Adipose tissue (tissue), 3 donors: ENCODE measurements around the gene CAST. TPM values are rescaled to one million over a fixed set of nuclear protein-coding genes. Genes with fewer than 3 reads are reported as not detected.

Source experiments
- H3K27ac ChIP-seq: one replicate; pipeline ENCODE4 v1.5.1; 2013; ENCODE audit warnings: low read depth, low read length
- WGBS, 3 donors: extraction: QIAGEN DNeasy Blood & Tissue Kit; methylation state at CpG; one replicate each; pipeline ENCODE4 v1.1.7; 2013; 5-methylcytosine and 5-hydroxymethylcytosine counted together
- polyA plus RNA-seq, 3 donors: library from polyadenylated mRNA; stranded (reverse); fragments of 200-250 nt; gene quantifications; one replicate each; pipeline ENCODE4 v1.2.3, GENCODE V29; 2013
- donor health status: healthy with polysubstance abuse.
- donor health status: Bipolar disorder and iron deficiency.
- donor health status: healthy.

CAST gene
- polyA plus RNA-seq, 3 donors = 45.3 to 178 (median 121) TPM

- peak overlapping the region; percentile 99 for H3K27ac ChIP-seq
- WGBS, 3 donors = 0 to 1% (median 1%) methylated on average over 55 to 60 of the region's 60 CpGs
These were observed 746 bp downstream of the CAST start for GRCh38 chr5:96662725-96663518.

DNA sequence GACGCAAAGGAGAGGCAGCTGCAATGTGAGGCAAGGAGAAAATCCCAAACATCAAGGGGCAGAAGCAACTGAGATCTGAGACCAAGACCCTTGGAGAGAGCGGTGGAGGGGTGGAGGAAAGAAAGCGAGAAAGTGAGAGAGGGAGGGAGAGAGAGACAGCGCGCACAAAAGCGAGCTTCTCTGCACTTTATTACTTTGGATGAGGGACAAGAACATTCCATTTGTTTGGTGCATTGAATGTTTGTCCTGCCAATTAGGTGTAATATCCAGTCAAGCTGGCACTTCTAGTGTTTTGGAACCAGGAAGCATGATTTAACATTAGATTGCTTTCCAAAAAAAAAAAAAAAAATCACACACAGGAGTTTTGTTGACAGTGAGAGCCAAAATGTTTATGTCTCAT lies 1.4 kb downstream of the CAST start:
- H3K27ac ChIP-seq = no peak overlapping the region
- 48 to 53% (median 48%) methylated on average over 6 of the region's 6 CpGs for WGBS, 3 donors

GRCh38 chr5:96664669-96665068 lies 2.5 kb downstream of the CAST start:
- no peak overlapping the region for H3K27ac ChIP-seq

- no peak overlapping the region for H3K27ac ChIP-seq
- 69 to 75% (median 74%) methylated on average over 2 of the region's 2 CpGs for WGBS, 3 donors
These were observed 6.5 kb downstream of the CAST start for GRCh38 chr5:96668725-96669124.

DNA sequence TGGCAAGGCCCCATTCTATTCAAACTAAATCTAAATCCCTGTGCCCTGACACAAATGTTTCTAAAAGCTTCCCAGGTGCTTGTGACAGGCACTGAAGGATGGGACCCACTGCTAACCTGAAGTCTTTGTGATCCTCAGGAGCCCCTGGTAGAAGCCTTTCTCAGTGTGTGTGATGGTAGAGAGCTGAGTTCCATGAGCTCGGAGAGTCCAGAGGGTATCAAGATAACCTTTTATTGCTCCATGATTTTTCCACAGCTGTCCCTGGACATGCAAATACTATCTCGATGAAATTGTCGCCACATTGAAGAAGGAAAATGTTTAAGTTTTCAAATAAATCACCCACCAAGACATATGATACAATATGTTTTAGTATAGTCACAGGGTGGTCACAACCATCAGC lies 7.7 kb downstream of the CAST start:
- H3K27ac ChIP-seq = no peak overlapping the region
- WGBS, 3 donors = 75 to 93% (median 91%) methylated on average over 3 of the region's 3 CpGs

- H3K27ac ChIP-seq = no peak overlapping the region
- 97 to 100% (median 97%) methylated on average over 5 of the region's 5 CpGs for WGBS, 3 donors
These were observed 9.3 kb downstream of the CAST start for GRCh38 chr5:96671441-96671840.

- no peak overlapping the region for H3K27ac ChIP-seq
These were observed 11.0 kb downstream of the CAST start for GRCh38 chr5:96673127-96673526.

DNA sequence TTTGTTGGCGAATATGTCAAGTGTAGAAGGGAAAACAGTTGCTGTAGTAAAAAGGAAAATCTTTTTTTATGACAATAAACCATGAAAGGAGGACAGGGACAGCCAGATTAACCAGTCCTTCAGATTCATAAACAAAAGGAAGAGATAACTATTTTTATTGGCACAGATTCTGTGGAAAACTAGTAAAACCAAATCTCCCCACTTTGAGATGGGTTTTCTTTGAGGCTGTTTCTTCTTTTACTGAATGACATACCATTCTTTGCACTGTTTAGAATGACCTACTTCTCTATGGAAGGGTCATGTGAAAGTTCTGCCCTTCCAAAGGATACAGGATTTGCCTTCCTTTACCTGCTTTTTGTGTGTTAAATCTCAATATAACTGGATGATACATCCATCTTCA lies 13.7 kb downstream of the CAST start:
- H3K27ac ChIP-seq = no peak overlapping the region
- WGBS, 3 donors = 91 to 94% (median 92%) methylated on average over 1 of the region's 1 CpG

DNA sequence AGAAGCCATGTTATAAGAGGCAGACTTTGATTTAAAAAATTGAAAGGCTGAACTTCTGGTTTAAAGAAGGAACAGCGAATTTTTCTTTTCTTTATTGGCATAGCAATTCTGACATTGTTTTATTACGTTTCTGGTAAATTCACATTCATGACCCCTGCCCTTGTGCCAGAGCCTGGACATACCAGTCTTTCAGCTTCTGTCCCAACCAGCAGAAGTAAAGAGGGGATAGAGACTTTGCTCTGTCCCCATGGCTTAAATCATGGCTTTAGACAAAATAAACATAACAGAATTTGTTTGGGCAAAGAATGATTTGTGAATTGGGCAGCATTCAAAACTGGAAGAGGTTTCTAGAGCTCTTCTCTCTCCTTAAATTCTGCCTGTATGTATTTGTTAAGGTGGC lies 15.3 kb downstream of the CAST start:
- no peak overlapping the region for H3K27ac ChIP-seq
- 80 to 87% (median 87%) methylated on average over 2 of the region's 2 CpGs for WGBS, 3 donors

DNA sequence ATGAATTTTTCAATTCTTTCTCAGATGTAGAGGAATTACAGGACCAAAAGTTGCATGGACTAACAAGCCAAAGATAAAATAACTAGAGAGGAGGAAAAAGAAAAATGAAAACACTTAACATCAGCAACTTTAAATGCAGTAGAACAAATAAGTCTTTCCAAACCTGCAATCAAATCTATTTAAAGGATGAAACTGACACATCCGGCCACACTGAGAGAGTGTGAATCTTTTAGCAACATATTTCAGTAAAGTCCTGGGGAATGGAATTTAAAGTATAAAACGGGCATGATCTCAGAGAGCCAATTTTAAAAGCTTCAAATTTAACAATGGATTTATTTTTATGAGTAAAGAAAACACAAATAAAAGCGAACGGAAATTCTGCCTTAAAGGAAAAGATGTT lies 17.1 kb downstream of the CAST start:
- H3K27ac ChIP-seq = no peak overlapping the region
- 85 to 88% (median 86%) methylated on average over 4 of the region's 4 CpGs for WGBS, 3 donors

DNA sequence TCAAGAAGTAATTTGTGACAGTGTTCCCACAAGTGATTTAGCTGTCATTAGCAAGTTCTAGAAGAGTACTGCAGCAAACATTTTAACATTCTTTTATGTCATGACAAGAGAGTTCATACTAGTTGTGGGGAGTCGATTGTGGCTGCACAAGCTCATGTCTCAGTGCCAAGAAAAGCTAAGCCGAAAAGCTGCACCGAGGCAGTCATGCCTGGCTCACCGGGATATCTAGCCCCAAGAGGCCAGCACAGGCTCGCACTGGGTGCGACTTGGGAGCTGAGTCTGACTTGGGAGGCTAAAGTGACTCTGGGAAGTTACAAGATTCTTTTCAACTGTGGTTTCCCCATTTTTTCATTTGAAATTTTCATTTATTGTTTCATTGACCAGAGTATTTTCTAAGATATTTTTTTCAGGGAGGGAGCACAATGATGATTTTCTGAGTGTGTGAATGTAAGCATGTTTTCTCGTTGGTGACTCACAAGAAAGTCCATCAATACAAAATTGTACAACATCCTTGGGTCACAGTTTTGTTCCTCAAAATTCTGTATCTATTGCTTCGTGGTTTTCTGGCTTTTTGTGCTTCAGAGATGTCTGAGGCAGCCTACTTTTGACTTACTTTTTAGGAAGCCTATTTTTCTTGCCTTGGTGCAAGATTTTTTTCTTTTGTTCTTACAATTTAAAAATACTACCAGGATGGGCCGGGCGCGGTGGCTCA lies 18.7 kb downstream of the CAST start:
- H3K27ac ChIP-seq = no peak overlapping the region
- 81 to 94% (median 82%) methylated on average over 11 of the region's 11 CpGs for WGBS, 3 donors

DNA sequence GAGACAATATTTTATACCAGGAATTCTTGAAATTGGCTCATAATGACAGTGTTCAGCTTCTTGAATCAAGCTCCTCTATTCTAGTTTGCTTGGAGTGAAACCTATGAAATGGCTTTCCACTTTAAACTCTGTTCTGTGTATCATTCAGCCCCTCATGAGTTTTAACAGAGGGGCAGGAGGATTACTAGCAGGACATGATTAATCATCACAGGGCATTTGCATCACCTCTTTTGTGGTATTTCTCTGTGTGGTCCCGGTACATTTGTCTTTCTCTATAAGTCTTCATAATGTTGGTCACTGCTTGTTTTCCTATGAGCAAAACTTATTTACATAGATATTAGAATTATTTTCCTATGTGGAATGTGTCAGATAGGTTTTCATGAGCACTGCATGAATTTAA lies 21.2 kb downstream of the CAST start:
- 71 to 100% (median 85%) methylated on average over 1 of the region's 1 CpG for WGBS, 3 donors
- no peak overlapping the region for H3K27ac ChIP-seq

DNA sequence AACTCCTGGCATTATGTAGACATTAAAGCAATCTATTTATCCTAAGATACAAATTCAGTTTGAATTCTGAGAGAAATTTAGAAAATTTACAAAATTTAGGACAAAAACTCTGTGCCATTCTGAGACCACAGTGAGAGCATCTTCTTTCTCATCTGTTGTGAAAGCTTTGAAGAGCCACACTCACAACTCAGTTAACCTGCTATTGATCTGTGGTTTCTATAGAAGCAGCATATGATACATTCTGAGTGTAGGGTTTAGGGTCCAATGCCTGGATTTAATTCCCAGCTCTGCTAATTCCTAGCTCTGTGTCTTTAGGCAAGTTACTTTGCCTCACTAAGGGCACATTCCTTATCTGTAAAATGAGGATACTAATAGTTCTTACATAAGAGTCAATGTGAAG lies 21.6 kb downstream of the CAST start:
- no peak overlapping the region for H3K27ac ChIP-seq

DNA sequence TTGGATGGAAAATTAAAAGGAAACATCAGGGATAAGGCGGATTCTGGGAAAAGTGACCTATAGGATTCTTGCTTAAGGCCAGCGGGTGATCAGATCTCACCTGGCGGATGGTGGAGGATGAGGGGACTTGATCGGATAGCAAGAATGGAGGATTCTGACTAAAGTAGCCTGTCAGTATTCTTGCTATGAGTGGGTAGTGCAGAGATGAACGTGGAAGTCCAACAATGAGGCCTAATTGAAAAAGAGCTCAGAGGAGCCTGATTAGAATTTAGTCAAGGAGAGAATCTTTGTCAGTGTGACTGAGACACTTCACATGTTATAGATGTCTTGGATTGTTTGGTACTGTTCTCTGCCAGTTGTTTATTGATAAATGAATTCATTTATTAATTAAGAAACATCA lies 24.9 kb downstream of the CAST start:
- 94 to 95% (median 95%) methylated on average over 5 of the region's 5 CpGs for WGBS, 3 donors
- H3K27ac ChIP-seq = no peak overlapping the region

DNA sequence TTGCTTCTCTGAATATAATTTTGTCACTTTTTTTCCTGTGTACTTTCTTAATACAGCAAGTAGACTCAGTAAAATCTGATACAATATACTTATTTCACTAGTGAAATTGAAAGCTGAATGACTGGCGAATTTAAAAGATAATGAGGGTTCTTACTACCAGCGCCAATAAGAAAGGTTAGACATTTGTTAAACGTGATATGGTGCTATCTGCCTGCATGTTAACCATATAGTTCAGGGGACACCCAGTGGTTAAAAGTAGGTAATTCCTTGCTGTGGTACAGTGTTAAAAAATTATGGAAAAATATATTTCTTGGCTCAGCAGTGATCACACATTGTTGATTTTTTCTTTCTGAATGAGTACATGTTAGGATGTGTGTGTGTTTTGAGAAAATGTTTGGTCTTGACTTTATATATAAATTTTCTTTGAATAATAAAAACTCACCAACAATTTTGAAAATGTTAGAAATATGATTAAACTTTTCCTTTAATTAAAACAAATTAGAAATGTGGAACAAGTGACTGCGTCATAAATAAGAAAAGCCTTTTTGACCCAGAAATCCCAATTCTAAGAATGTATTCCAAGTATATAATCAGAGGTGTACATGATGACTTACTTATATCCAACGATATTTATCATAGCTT lies 25.8 kb downstream of the CAST start:
- WGBS, 3 donors = 40 to 50% (median 44%) methylated on average over 5 of the region's 5 CpGs
- H3K27ac ChIP-seq = no peak overlapping the region

- 81 to 92% (median 87%) methylated on average over 1 of the region's 1 CpG for WGBS, 3 donors
These were observed 28.7 kb downstream of the CAST start for GRCh38 chr5:96690861-96691260.

GRCh38 chr5:96691503-96692303 lies 29.5 kb downstream of the CAST start:
- 72 to 90% (median 75%) methylated on average over 2 of the region's 2 CpGs for WGBS, 3 donors
- no peak overlapping the region for H3K27ac ChIP-seq

More at GRCh38 chr5:96690861-96691260, 28.7 kb downstream of the CAST start:
- no peak overlapping the region for H3K27ac ChIP-seq

DNA sequence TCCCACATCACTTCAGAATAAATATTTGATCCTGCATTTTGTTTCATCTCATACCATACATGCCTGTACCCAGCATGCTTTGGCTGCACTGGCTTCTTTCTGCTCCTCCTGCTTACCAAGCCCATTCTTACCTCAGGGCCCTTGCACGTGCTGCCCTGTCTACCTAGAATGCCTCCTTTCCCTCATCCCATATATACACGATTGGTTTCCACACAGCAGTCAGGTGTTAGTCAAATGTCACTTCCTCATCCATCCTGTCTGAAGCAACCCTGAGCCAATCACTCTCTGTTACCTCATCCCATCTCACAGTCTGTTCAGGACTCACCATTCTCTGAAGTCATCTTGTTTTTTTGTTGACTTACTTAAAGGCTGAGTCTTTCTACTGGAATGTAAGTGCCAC lies 30.3 kb downstream of the CAST start:
- H3K27ac ChIP-seq = no peak overlapping the region
- WGBS, 3 donors = 57 to 98% (median 83%) methylated on average over 2 of the region's 2 CpGs
